GDM1 (cell line): Measurements from ENCODE around the gene PIK3CA.

ENCODE experiments used
- DNase-seq: peaks from one replicate; lab custom pipeline; 2025; lab: John Stamatoyannopoulos, UW

PIK3CA gene

DNA sequence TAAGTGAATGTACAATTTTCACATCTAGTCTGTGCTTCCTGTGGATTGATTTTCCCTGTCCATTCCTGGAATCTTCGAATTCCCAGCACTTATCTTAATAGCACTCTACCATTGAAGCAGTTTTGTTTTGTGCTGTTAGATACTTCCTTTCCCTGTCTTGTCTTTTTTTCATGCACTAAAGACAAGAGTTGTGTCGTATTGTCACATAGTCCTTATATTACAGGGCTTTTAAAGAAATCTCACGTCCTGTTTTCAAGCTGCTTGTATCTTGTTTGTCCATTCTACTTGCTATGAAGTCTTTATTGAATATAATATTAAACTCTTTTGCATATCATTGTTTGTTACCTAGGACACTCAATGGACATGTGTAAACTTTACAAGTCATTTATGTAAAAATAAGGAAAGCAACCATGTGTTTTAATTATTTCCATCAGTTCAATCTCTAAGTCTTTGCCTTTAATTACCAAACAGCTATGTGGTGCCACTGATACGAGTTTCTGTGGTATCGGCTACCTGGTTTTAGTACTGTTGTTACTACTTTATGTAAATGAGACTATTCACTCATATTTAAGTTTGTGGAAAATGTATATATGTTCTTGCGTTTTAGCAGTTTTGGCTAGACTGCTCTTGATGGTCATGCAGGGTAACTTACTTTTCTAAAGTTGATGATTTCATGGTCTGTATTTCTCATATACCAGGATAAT lies 10.3 kb downstream of the PIK3CA start:
- no peak for DNase-seq

DNA sequence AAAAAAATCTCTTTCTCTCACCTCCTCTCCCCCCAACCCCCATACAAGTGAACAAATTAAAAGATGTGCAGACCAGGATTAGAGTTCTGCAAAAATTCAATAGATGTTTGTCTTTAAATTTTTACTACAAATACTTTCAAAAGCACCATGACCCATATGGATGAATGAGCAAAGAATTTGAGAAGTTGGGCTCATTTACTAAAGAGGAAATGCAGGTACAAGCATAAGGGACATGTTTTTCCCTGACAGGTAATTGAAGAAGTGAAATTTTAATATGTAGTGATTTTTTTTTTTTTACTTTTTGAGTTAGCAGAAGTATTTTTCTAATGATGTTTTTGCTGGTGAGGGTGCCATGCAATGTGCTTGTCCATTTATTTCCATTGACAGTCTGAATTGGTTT lies 15.3 kb downstream of the PIK3CA start:
- DNase-seq, result no peak

DNA sequence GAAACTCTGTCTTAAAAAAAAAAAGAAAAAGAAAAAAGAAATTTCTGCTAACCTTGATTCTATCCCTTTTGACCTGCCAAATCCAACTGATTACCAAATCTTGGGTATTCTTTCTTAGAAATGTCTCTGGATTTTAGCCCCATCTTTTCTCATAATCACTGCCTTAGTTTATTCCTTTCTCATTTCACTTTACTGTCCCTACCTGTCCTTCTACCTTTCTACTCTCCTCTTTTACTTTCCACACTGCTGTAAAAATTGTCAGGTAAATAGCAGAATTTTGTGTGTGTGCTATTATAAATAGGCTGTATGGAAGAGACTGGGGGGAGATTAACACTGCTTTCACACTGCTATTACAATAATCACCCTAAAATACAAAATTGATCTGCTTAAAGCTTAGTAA lies 16.7 kb downstream of the PIK3CA start:
- DNase-seq, result no peak

DNA sequence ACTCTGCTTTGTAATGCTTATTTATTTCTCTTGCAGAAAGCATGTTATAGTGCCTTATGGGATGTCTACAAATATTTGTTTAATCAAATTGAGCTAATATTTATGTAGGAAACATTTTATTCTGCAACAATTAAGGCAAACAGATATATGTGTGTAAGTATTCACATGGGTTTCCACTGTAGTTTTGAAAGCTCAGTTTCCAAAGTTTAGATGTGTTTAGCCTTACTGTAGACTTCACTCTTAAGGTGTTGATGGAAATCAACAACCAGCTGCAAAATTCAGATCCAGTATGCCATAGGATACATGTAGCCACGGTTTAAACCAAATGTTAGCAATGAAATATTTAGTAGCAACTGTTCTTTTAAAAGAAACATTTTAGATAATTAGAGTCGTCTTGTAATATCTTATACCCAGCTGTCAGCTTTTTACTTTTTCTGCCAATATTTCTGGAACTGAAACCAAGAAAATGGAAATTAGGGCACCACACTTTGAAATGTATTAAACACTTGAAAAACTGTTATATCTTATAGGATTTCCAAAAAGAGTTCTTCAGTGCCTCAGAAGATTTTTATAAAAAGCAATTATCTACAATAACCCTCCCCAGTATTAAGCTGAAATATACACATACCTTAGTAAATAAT lies 18.5 kb downstream of the PIK3CA start:
- no peak for DNase-seq

DNA sequence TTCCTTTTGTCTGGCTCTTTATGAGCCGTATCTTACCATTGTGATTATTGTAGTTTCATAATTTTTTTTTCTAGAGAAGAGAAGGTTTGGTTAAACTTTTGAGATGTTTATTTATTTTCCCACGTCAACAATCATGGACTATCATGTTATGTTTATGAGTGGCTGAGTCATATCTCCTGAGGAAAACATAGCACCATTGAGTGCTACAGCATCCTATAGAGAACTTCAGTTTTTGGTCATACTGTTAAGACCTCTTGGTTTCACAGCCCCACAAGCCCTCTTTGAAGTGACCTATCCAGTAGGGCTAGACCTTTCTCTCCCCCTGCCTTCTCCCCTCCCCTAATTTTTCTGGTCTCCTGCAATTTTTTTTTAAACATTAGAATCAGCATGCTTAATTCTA lies 20.8 kb downstream of the PIK3CA start:
- no peak for DNase-seq

DNA sequence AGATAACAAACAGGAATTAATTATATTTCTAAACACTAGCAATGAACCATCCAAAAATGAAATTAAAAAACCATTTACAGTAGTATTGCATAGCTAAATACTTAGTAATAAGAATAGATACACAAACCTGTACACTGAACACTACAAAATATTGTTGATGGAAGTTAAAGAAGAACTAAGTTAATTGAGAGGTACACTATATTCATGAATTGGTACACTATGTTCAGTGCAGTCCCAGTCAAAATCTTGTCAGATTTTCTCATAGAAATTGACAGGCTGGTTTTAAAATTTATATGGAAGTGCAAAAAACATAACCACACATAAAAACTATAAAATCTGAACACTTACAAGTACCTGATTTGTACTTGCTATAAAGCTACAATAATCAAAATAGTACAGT lies 24.4 kb downstream of the PIK3CA start:
- no peak for DNase-seq

DNA sequence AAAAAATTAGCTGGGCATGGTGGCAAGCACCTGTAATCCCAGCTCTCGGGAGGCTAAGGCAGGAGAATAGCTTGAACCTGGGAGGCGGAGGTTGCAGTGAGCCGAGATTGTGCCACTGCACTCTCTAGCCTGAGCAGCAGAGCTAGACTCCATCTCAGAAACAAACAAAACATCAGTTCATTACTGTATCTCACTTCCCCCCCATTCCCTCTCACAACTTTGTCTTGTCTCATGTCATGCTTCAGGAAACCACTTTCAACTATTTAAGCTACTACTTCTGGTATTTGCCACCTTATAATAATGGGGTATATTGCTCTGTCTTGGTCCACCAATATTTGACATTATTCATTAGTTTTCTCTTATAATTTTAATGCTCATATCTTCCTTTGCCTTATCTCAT lies 26.2 kb downstream of the PIK3CA start:
- DNase-seq, result no peak

DNA sequence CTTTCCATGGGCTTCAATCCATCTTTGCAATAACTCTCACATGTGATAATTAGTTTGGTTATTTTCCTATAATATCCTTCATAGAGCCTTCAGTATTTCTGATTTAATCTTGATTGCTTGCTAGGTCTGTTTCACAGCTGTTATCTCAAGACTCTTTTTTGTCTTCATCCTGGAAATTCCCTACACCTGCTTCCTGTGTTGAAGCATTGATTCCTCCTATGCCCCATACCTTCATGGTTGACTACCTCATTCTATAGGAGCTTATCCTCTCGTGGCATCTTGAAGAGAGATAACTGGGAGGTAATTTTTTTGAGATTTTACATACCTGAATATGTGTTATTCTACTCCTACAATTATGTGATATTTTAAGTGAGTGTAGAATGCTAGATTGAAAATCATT lies 26.7 kb downstream of the PIK3CA start:
- DNase-seq, result no peak

DNA sequence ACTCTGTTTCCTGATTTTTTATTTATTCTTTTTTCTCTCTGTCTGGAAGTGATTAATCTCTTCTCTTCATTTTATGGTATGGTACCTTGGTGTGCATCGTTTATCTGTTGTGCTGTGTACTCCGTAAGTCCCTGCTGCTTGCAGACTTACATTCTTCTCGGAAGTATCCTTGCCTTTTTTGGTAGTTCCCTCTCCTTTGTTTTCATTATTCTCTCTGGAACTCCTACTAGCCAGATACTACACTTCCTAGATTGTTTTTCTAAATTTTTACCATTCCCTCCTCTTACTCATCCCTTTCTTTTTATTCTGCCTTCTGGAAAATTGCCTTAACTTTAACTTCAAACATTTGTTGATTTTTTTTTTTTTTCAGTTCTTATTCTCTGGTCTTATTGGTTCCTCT lies 27.2 kb downstream of the PIK3CA start:
- no peak for DNase-seq

DNA sequence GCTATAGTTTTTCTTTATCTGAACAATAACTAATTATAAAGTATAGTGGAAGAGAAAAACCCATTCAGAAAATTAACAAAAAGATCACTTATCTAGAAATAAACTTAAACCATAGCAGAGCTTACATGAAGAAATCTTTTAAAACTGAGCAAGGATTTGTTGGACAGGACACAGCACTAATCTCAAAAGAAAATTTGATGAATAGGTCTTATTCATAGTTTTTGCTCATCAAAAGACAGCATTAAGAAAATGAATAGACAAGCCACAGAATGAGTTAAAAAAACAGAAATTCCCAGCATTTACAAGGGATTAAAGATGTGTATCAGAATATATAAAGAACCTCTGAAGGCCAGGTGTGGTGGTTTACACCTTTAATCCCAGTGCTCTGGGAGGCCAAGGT lies 29.5 kb downstream of the PIK3CA start:
- DNase-seq, result no peak

DNA sequence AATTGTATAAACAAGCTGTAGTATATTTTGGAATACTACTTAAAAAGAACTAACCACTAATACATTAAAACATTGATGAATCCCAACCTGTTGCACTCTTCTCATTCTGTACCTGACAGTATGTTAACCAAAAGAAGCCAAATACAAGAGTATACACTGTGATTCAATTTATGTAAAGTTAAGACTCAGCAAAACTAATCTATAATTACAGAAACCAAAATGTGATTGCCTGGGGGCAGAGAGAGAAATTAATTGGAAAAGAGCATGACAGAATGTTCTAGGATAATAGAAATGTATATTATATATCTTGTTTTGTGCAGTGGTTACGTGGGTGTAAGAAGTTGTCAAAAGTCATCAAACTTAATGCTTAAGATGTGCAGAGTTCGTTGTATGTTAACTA lies 31.1 kb downstream of the PIK3CA start:
- no peak for DNase-seq

DNA sequence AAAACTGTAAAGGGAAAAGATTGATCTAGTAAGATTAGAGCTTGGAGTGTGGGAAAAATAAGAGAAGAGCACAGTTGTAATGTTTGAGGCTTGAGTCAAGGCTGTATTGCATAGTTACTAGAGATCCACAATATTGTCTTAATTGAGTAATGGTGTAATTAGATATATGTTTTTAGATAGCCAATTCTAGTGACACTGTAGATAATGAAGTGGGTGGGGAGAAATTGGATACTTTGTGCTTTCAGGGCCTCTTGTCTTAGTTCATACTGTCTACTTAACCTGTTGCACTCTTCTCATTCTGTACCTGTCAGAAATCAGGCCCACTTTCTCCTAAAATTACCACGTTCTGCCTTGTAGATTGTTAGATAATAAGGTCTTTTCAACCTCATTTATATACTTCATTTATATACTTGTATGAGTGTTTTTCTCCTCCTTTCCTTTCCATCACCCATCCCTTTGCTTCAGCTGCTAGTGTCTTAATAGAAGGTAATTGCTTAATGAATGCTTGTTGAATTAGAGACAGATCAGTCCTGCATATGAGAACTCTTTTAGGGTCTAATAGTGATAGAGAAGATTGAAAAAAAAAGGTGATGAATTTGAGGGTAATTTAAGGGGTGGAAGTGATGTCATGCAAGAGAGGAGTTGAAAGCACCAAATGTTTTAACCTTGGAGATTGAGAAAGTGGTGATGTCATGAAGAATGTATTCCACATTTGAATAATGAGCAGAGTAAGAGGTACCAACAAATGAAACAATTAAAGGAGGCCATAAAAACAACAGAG lies 32.0 kb downstream of the PIK3CA start:
- DNase-seq, result no peak

DNA sequence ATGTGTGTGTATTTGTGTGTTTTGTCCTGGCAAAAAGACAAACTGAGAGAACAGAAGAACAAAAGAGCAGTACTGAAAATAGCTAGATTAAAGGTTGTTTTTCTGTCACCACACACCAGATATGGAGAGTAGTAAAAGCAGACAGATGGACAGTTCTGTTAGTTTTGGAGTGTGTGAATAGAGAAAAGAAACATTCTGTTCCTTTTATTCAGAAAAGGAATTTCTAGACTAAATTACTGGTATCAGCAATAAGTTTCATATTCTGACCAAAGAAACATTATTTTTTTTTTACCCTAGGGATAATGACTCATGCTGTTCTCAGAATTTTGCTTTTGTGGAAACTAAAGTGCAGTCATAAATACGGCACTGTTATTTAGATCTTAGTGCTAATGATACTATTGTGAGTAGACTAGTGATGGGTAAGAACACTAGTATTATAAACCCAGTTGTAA lies 32.9 kb downstream of the PIK3CA start:
- DNase-seq, result no peak

DNA sequence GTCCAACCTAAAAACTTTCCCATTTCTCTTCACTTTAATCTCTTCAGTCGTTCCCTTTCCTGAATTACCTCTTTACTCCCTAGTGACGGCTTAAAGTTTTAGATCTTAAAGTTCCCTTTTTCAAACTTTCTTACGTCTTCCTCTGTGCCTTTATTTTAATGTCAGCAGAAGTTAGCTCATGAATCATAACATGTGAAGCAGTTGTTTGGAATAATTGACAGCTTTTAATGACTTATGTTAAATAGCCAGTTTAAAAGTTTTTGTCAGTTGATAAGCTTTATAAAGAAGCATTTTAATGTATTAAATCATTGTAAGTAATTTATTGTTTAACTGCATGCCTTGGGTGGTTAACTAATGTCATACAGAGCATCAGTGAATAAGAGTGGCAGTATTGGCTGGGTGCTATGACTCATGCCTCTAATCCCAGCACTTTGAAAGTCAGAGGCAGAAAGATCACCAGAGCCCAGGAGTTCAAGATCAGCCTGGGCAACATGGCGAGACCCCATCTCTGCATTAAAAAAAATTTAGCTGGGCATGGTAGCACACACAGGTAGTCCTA lies 33.9 kb downstream of the PIK3CA start:
- no peak for DNase-seq

DNA sequence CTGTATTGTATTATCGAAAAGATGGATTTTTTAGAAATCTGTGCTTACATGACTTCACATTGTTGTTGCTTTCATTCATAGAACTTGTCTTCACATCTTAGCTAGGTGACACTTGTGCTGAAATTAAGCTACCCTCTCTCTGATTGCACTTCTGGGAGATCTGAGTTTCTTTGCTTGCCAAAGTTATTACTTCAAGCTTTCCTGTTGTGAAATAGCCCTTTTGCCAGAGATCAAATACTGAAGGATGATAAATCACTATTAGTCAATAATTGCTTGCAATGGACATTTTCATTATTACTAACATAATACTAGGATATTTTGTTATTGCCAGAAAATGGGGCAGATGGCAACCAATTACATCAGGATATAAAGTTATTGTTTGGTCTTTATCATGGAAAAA lies 34.7 kb downstream of the PIK3CA start:
- DNase-seq, result no peak

DNA sequence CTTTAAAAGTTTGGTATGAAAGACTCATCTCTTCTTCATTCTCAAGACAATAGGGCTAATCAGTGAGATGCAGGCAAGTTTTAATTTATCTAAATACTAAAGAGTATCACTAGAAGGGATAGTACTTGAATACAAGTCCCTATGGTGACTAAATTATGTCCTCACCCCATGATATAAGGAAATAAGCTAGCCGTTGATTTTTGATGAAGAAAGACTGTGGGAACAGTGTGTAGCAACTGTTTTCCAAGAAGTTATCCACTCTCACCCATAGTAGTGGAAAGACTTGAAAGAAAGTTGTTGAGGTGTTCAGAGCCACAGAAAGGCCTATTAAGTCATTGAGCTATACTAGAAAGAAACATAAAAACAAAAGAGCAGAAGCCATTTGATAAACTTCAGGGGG lies 36.7 kb downstream of the PIK3CA start:
- no peak for DNase-seq

DNA sequence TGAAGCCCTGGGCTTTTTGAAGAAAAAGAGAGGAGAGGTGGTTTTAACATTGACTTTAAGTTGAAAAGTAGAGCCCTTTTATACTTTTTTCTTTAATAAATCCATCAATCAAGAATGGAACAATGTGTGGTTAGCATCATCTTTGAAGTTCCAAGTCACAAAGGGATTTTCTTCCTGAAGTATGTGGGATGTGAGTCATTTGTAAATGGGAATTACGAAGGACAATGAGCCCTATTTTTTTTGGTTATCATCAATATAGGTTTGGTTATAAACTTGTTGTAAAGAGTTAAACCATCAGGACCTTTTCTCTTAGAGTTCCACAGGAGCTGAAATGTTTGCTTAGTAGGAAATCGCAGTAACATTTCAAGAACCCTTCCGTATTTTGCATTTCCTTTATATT lies 38.3 kb downstream of the PIK3CA start:
- DNase-seq, result no peak

DNA sequence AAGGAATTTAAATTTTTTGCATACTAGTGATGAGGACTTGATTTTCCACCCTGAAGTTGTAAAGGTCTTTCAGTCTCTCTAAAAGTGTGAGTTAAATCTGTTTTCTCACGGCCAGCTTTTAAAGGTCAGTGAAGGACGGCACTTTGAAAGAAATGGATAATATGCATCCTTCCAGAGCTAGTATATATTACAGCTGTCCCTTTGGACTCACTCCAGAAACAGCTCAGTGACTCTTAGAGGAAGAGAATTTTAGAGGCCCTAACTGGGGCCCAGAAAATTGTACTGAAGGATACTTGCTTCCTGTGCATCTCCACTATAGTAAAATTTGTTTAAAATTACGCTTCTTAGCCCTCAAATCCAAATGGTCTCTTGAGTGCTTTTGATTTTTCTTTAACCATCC lies 41.6 kb downstream of the PIK3CA start:
- no peak for DNase-seq

DNA sequence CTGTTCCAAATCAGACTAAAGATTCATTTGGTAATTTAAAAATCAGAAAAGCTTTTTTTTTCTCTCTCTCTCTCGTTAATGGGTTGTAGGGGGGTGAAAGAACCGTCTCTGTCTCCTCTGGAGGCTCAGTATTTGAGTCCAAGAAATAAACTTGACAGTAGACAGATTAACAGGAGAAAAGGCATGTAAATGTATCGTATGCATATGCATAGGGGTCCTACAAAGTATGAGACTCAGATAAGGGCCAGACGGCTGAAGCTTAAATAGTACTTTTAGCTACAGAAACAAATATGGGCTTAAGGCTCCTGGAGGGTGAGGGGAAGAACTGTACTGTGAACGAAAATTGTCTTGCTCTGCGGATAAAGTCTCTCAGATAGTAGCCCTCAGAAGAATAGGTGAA lies 42.4 kb downstream of the PIK3CA start:
- no peak for DNase-seq

DNA sequence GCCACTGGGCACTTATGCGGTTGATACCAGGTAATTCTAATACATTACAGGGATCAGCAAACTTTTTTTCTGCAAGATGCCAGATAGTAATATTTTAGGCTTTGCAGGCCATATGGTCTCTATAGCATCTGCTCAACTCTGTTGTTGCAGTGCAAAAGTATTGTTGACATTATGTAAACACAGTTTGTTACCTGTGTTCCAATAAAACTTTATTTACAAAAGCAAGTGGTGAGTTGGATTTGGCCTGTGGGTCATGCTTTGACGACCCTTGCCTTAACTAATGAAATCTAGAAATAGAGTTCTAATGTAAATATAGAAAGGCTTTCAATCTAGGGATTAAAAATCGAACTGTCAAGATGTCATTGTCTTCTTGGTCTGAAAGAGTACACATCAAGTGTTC lies 44.4 kb downstream of the PIK3CA start:
- DNase-seq, result no peak

DNA sequence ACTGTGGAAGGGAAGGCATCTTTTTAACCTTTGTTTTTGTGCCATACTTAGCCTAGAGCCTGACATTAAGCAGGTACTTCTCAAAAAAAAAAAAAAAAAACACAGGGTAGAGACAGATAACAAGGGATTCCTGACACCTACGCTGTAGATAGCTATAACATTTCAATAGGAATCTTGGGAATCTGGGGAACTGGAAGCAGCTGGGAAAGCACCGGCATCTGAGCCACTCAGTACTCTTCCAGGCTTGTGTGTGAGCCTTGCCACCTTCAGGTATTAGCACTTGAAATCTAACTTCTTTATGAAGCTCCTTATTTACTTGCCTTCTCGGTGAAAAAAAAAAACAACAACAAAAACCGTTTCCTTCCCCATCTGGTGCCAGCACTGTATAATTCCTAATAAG lies 46.8 kb downstream of the PIK3CA start:
- no peak for DNase-seq

DNA sequence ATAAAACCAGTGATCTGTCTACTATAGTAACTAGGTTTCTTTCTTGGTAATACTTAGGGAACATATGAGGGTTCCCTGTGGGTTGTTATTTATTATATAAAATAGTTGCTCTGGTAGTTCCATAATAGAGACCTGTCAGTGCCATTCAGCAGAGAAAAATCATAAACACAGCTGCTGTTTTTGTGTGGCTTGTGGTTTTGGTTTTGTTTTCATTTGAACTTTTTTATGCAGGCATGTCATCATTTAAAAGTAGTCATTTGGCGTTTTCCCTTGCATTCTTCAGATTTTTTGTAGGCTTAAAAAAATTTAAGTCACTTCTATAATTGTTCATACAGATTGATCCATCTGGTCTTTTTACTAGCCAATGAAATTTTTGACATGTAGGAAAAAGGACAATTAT lies 47.9 kb downstream of the PIK3CA start:
- no peak for DNase-seq

DNA sequence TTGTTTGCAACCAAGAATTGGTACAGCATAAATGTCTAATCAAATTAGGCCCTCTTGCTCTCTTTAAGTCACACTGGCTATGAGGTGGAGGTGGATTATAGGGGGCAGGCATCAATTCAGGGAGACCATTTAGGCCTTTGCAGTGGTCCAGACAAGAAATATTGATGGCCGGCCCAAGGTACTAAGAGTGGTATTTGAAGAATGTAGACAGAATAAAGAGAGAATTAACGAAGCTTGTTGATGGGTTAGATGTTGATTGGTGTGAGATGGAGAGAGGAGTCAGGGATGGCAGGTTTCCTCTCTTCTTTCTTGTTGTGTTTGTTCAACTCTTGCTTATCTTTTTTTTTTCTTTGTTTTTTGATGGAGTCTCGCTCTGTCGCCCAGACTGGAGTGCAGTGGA lies 48.5 kb downstream of the PIK3CA start:
- DNase-seq, result no peak
